HEK293 (cell line): Measurements from ENCODE around the gene BCAP31.

Experiments used
- CTCF ChIA-PET: fragments of 350-600 bp; formaldehyde crosslinking; extraction: SDS; loops from one replicate; lab custom pipeline; 2021; ENCODE audit warnings: antibody characterized with exemption; lab: Yijun Ruan, JAX
- POLR2A ChIA-PET: fragments of 300-600 bp; formaldehyde crosslinking; extraction: SDS; loops from one replicate; lab custom pipeline; 2020; ENCODE audit warnings: antibody characterized with exemption, inconsistent platforms; lab: Yijun Ruan, JAX
- H3K27ac ChIP-seq: fragments of 200-500 bp; sonication (Bioruptor generic); 2 replicates; pipeline ENCODE4 v1.5.1; 2014; ENCODE audit warnings: low read depth, low read length, control low read depth, inconsistent platforms; ENCODE audit errors: extremely low read depth
- H3K36me3 ChIP-seq, 2 experiments: fragments of 200-500 bp in 1 of 2; sonication (Bioruptor generic) in 1 of 2; 1 replicate in 1 of 2; 2 replicates in 1 of 2; pipeline ENCODE4 v1.5.1; 2014 to 2017; ENCODE audit warnings: inconsistent platforms in 2 of 2, low read length in 2 of 2; ENCODE audit not compliant: control insufficient read depth in 2 of 2, insufficient read depth in 1 of 2
- H3K4me1 ChIP-seq: fragments of 200-500 bp; sonication (Bioruptor generic); 2 replicates; pipeline ENCODE4 v1.5.1; 2014; ENCODE audit warnings: mild to moderate bottlenecking, low read length, inconsistent platforms; ENCODE audit not compliant: control insufficient read depth, insufficient read depth
- H3K4me3 ChIP-seq: 2 replicates; pipeline ENCODE4 v1.5.1; 2011; ENCODE audit warnings: low read depth, mild to moderate bottlenecking, control low read depth, low read length, moderate library complexity
- H3K9me3 ChIP-seq: fragments of 200-500 bp; sonication (Bioruptor generic); 2 replicates; pipeline ENCODE4 v1.5.1; 2014; ENCODE audit warnings: low read depth, low read length, inconsistent platforms; ENCODE audit not compliant: control insufficient read depth, insufficient read depth
- AEBP2 ChIP-seq: fragments of 450-650 bp; formaldehyde crosslinking; IDR thresholded peaks from 2 replicates; pipeline ENCODE4 v1.5.1; 2016; ENCODE audit warnings: missing biosample characterization, missing genetic modification characterization, borderline replicate concordance
- BCL11A ChIP-seq: fragments of 450-650 bp; formaldehyde crosslinking; IDR thresholded peaks from 2 replicates; pipeline ENCODE4 v1.5.1; 2016; ENCODE audit warnings: low read depth, missing biosample characterization, missing genetic modification characterization
- GFI1B ChIP-seq: fragments of 450-650 bp; formaldehyde crosslinking; IDR thresholded peaks from 2 replicates; pipeline ENCODE4 v1.5.1; 2016; ENCODE audit warnings: missing biosample characterization, missing genetic modification characterization
- GLI4 ChIP-seq: fragments of 450-650 bp; formaldehyde crosslinking; IDR thresholded peaks from 2 replicates; pipeline ENCODE4 v1.5.1; 2016; ENCODE audit warnings: missing biosample characterization, missing genetic modification characterization
- HOXA7 ChIP-seq: sonication (generic); formaldehyde crosslinking; IDR thresholded peaks from 2 replicates; pipeline ENCODE4 v1.8.1; 2022; ENCODE audit warnings: missing genetic modification reagents, borderline replicate concordance
- KLF1 ChIP-seq: fragments of 450-650 bp; formaldehyde crosslinking; IDR thresholded peaks from 2 replicates; pipeline ENCODE4 v1.5.1; 2016; ENCODE audit warnings: missing biosample characterization, missing genetic modification characterization
- KLF8 ChIP-seq: fragments of 450-650 bp; formaldehyde crosslinking; IDR thresholded peaks from 2 replicates; pipeline ENCODE4 v1.5.1; 2016; ENCODE audit warnings: missing biosample characterization, missing genetic modification characterization
- KLF9 ChIP-seq: fragments of 450-650 bp; formaldehyde crosslinking; IDR thresholded peaks from 2 replicates; pipeline ENCODE4 v1.5.1; 2016; ENCODE audit warnings: missing biosample characterization, missing genetic modification characterization, low read depth
- MYNN ChIP-seq: fragments of 450-650 bp; formaldehyde crosslinking; IDR thresholded peaks from 2 replicates; pipeline ENCODE4 v1.5.1; 2016; ENCODE audit warnings: missing biosample characterization, missing genetic modification characterization, borderline replicate concordance
- OSR2 ChIP-seq: fragments of 450-650 bp; formaldehyde crosslinking; IDR thresholded peaks from 2 replicates; pipeline ENCODE4 v1.5.1; 2016; ENCODE audit warnings: missing biosample characterization, missing genetic modification characterization
- SCRT2 ChIP-seq: fragments of 450-650 bp; formaldehyde crosslinking; IDR thresholded peaks from 2 replicates; pipeline ENCODE4 v1.5.1; 2016; ENCODE audit warnings: missing biosample characterization, missing genetic modification characterization
- SP3 ChIP-seq: fragments of 450-650 bp; formaldehyde crosslinking; IDR thresholded peaks from 2 replicates; pipeline ENCODE4 v1.5.1; 2016; ENCODE audit warnings: missing biosample characterization, missing genetic modification characterization
- ZBTB48 ChIP-seq: fragments of 450-650 bp; formaldehyde crosslinking; IDR thresholded peaks from 2 replicates; pipeline ENCODE4 v1.5.1; 2016; ENCODE audit warnings: missing biosample characterization, missing genetic modification characterization
- ZFP37 ChIP-seq: fragments of 450-650 bp; formaldehyde crosslinking; IDR thresholded peaks from 2 replicates; pipeline ENCODE4 v1.5.1; 2016; ENCODE audit warnings: missing biosample characterization, missing genetic modification characterization
- ZNF140 ChIP-seq: fragments of 450-650 bp; formaldehyde crosslinking; IDR thresholded peaks from 2 replicates; pipeline ENCODE4 v1.5.1; 2016; ENCODE audit warnings: missing biosample characterization, missing genetic modification characterization
- ZNF18 ChIP-seq: fragments of 450-650 bp; formaldehyde crosslinking; IDR thresholded peaks from 2 replicates; pipeline ENCODE4 v1.5.1; 2016; ENCODE audit warnings: missing biosample characterization, missing genetic modification characterization
- ZNF221 ChIP-seq: fragments of 450-650 bp; formaldehyde crosslinking; IDR thresholded peaks from 2 replicates; pipeline ENCODE4 v1.5.1; 2017; ENCODE audit warnings: missing biosample characterization, missing genetic modification characterization, borderline replicate concordance
- ZNF24 ChIP-seq: fragments of 450-650 bp; formaldehyde crosslinking; IDR thresholded peaks from 2 replicates; pipeline ENCODE4 v1.5.1; 2016; ENCODE audit warnings: missing biosample characterization, missing genetic modification characterization
- ZNF324 ChIP-seq: fragments of 450-650 bp; formaldehyde crosslinking; IDR thresholded peaks from 2 replicates; pipeline ENCODE4 v1.5.1; 2016; ENCODE audit warnings: missing biosample characterization, missing genetic modification characterization
- ZNF350 ChIP-seq: fragments of 450-650 bp; formaldehyde crosslinking; IDR thresholded peaks from 2 replicates; pipeline ENCODE4 v1.5.0; 2017; ENCODE audit warnings: missing biosample characterization, mild to moderate bottlenecking, missing genetic modification characterization
- ZNF398 ChIP-seq: fragments of 450-650 bp; formaldehyde crosslinking; IDR thresholded peaks from 2 replicates; pipeline ENCODE4 v1.5.1; 2017; ENCODE audit warnings: missing biosample characterization, missing genetic modification characterization
- ZNF449 ChIP-seq: fragments of 450-650 bp; formaldehyde crosslinking; IDR thresholded peaks from 2 replicates; pipeline ENCODE4 v1.5.1; 2017; ENCODE audit warnings: missing biosample characterization, mild to moderate bottlenecking, missing genetic modification characterization, moderate library complexity
- ZNF544 ChIP-seq: fragments of 450-650 bp; formaldehyde crosslinking; IDR thresholded peaks from 2 replicates; pipeline ENCODE4 v1.5.0; 2017; ENCODE audit warnings: missing biosample characterization, missing genetic modification characterization
- ZNF548 ChIP-seq: fragments of 450-650 bp; formaldehyde crosslinking; IDR thresholded peaks from 2 replicates; pipeline ENCODE4 v1.5.1; 2016; ENCODE audit warnings: missing biosample characterization, missing genetic modification characterization
- ZNF549 ChIP-seq: fragments of 450-650 bp; IDR thresholded peaks from 2 replicates; pipeline ENCODE4 v1.5.1; 2018; ENCODE audit warnings: missing biosample characterization, missing genetic modification characterization, mild to moderate bottlenecking, inconsistent platforms, moderate library complexity
- ZNF558 ChIP-seq: fragments of 450-650 bp; formaldehyde crosslinking; IDR thresholded peaks from 2 replicates; pipeline ENCODE4 v1.5.1; 2016; ENCODE audit warnings: missing biosample characterization, missing genetic modification characterization
- ZNF626 ChIP-seq: fragments of 450-650 bp; sonication (Bioruptor Pico); formaldehyde crosslinking; IDR thresholded peaks from 2 replicates; pipeline ENCODE4 v1.5.1; 2018; ENCODE audit warnings: missing biosample characterization, missing genetic modification characterization, inconsistent platforms
- ZNF777 ChIP-seq: fragments of 450-650 bp; formaldehyde crosslinking; IDR thresholded peaks from 2 replicates; pipeline ENCODE4 v1.5.1; 2017; ENCODE audit warnings: missing biosample characterization, missing genetic modification characterization, borderline replicate concordance

The BCAP31 gene

GRCh38 chrX:153690466-153690865 lies 33.7 kb downstream of the BCAP31 start:
- H3K36me3 ChIP-seq: peaks cover 0 to 54% of the 10 kb centered on the region in 2 experiments; a peak in 1 of 3 replicates
- no peaks in the 10 kb centered on the region for H3K4me1 ChIP-seq
- no peak overlapping the region for H3K27ac ChIP-seq
- CTCF ChIA-PET: no interaction called here
- no peaks in the 10 kb centered on the region for H3K9me3 ChIP-seq
- POLR2A ChIA-PET: no interaction called here
- no peak overlapping the region for H3K4me3 ChIP-seq
- TF ChIP-seq ZNF140 (tag by site-specific recombination) (no peak), GFI1B (tag by site-specific recombination) (no peak), ZNF777 (tag by site-specific recombination) (no peak), KLF9 (no peak), ZNF558 (tag by site-specific recombination) (no peak), MYNN (no peak), ZNF18 (tag by site-specific recombination) (no peak), ZNF324 (tag by site-specific recombination) (no peak)

- CTCF ChIA-PET: no interaction called here
- POLR2A ChIA-PET: interaction anchor here (0.9 kb wide), 1 partner anchor 19 kb away, joined by 3 read pairs; no protein-coding TSS in a partner anchor
- peak overlapping the region; percentile 57 for H3K4me3 ChIP-seq
- no peaks in the 10 kb centered on the region for H3K4me1 ChIP-seq
- H3K36me3 ChIP-seq: peaks cover 0 to 51% of the 10 kb centered on the region in 2 experiments; a peak in 1 of 3 replicates
- no peaks in the 10 kb centered on the region for H3K9me3 ChIP-seq
- no peak overlapping the region for H3K27ac ChIP-seq
- no peak for TF ChIP-seq ZNF548
- TF ChIP-seq KLF8 (tag by site-specific recombination): no peak
- no peak for TF ChIP-seq SP3 (tag by site-specific recombination)
- no peak for TF ChIP-seq KLF1 (tag by site-specific recombination)
- TF ChIP-seq ZNF24 (tag by site-specific recombination): no peak
- TF ChIP-seq HOXA7 (CRISPR knock-in tag): no peak
- no peak for TF ChIP-seq ZNF626
- TF ChIP-seq ZNF221: no peak
- no peak for TF ChIP-seq ZNF350 (tag by site-specific recombination)
- TF ChIP-seq ZNF398: no peak
- no peak for TF ChIP-seq ZNF558 (tag by site-specific recombination)
- no peak for TF ChIP-seq OSR2 (tag by site-specific recombination)
- no peak for TF ChIP-seq ZFP37 (tag by site-specific recombination)
- TF ChIP-seq BCL11A (tag by site-specific recombination): no peak
- TF ChIP-seq AEBP2 (tag by site-specific recombination): no peak
- peak; percentile 39; the same call in 1 of the 2 replicates for TF ChIP-seq ZBTB48 (tag by site-specific recombination)
- TF ChIP-seq ZNF449 (tag by site-specific recombination): no peak
- no peak for TF ChIP-seq ZNF544 (tag by site-specific recombination)
- no peak for TF ChIP-seq GLI4 (tag by site-specific recombination)
- TF ChIP-seq SCRT2 (tag by site-specific recombination): 0 out of 2 replicates have a peak, but pooled peaks have one; percentile 23
- no peak for TF ChIP-seq ZNF549 (tag by site-specific recombination)
Measured at GRCh38 chrX:153689654-153690465, 34.3 kb downstream of the BCAP31 start.
